PC-9 (cell line): Measurements from ENCODE around the gene ROBO2. TPM values are rescaled to one million over a fixed set of nuclear protein-coding genes. Genes with fewer than 3 reads are reported as not detected.
A peak's percentile ranks its signal among the peaks of the same experiment; 100 is the strongest.

Experiments used
- BruUV-seq: library from RNA; stranded (reverse); fragments of 400-500 nt; replicated peaks from 2 replicates; lab custom pipeline; 2021; lab: Mats Ljungman, UMichigan
- CTCF ChIA-PET: fragments of 300-600 bp; sonication (Branson Sonifier 250); formaldehyde crosslinking; loops from one replicate; lab custom pipeline; 2022; ENCODE audit warnings: antibody characterized with exemption; lab: Charles Lee
- POLR2A ChIA-PET: fragments of 300-600 bp; sonication (Branson Sonifier 250); formaldehyde crosslinking; loops from one replicate; lab custom pipeline; 2022; ENCODE audit warnings: antibody characterized with exemption; ENCODE audit not compliant: unreplicated experiment; lab: Charles Lee
- DNase-seq, 2 experiments: peaks; one replicate each; pipeline versions ENCODE4 v3.0.0 to v3.0.0-alpha.2; 2015 to 2022; ENCODE audit warnings: mixed read lengths in 1 of 2
- H2AFZ ChIP-seq: fragments of 200-600 bp; sonication (generic); 2 replicates; pipeline ENCODE4 v1.8.1; 2017; ENCODE audit warnings: antibody characterized with exemption
- H3F3A ChIP-seq: fragments of 200-600 bp; sonication (generic); 2 replicates; pipeline ENCODE4 v1.8.1; 2017; ENCODE audit warnings: antibody characterized with exemption, mild to moderate bottlenecking, low read depth; ENCODE audit not compliant: insufficient read depth
- H3K27ac ChIP-seq: fragments of 200-600 bp; sonication (generic); 2 replicates; pipeline ENCODE4 v1.6.1; 2016; ENCODE audit warnings: mixed run types
- H3K27me3 ChIP-seq: fragments of 200-600 bp; sonication (generic); 2 replicates; pipeline ENCODE4 v1.6.1; 2016; ENCODE audit warnings: low read depth, mixed run types; ENCODE audit not compliant: insufficient read depth
- H3K36me3 ChIP-seq: fragments of 200-600 bp; sonication (generic); 2 replicates; pipeline ENCODE4 v1.6.1; 2016; ENCODE audit warnings: low read depth, mixed run types
- H3K4me1 ChIP-seq: fragments of 200-600 bp; sonication (generic); replicated peaks from 2 replicates; pipeline ENCODE4 v1.6.1; 2016; ENCODE audit warnings: mixed run types; ENCODE audit not compliant: insufficient read depth
- H3K4me2 ChIP-seq: fragments of 200-600 bp; sonication (generic); 2 replicates; pipeline ENCODE4 v1.6.1; 2017; ENCODE audit warnings: mixed run types
- H3K4me3 ChIP-seq: fragments of 200-600 bp; sonication (generic); 2 replicates; pipeline ENCODE4 v1.6.1; 2016; ENCODE audit warnings: mixed run types
- H3K79me2 ChIP-seq: fragments of 200-600 bp; sonication (generic); 2 replicates; pipeline ENCODE4 v1.6.1; 2017; ENCODE audit warnings: low read depth, mixed run types
- H3K9me2 ChIP-seq: fragments of 200-600 bp; sonication (generic); 2 replicates; pipeline ENCODE4 v1.8.1; 2017; ENCODE audit warnings: mild to moderate bottlenecking; ENCODE audit not compliant: insufficient read depth
- H3K9me3 ChIP-seq: fragments of 200-600 bp; sonication (generic); 2 replicates; pipeline ENCODE4 v1.8.1; 2016; ENCODE audit warnings: low read depth; ENCODE audit not compliant: insufficient read depth
- H4K20me1 ChIP-seq: fragments of 200-600 bp; sonication (generic); 2 replicates; pipeline ENCODE4 v1.8.1; 2017; ENCODE audit not compliant: insufficient read depth
- EZH2 ChIP-seq: fragments of 200-600 bp; sonication (generic); IDR thresholded peaks from 2 replicates; pipeline ENCODE4 v1.8.0; 2017; ENCODE audit warnings: antibody characterized with exemption, low read depth
- intact Hi-C: fragments of 100-400 bp; cut with micrococcal nuclease; formaldehyde crosslinking; loops from one replicate; pipeline ENCODE4 v1.10.0; 2022; ENCODE audit not compliant: unreplicated experiment
- total RNA-seq: library from RNA; stranded (reverse); gene quantifications from 2 replicates; pipeline ENCODE4 v1.2.3, GENCODE V29; 2021
- TF ChIP-seq, protein P1 (sequence below): fragments of 200-600 bp; sonication (generic); conservative IDR thresholded peaks from 2 replicates; pipeline ENCODE4 v1.6.1; 2017; ENCODE audit warnings: mixed run types, antibody characterized with exemption, mild to moderate bottlenecking, moderate library complexity

ROBO2 gene
- total RNA-seq, 1 experiment from 2014 or later = 0.39 TPM

DNA sequence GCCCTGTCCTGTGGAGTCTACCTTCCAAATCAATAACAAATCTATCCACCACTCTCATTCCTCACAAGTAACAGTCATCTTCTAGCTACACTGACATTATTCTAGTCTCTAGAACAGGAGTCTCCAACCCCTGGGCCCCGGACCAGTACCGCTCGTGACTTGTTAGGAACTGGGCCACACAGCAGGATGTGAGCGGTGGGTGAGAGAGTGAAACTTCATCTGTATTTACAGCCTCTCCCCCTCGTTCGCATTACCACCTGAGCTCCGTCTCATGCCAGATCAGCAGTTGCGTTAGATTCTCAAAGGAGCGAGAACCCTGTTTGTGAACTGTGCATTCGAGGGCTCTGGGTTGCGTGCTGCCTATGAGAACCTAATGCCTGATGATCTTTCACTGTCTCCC is 31.9 kb downstream of the ROBO2 start:
- POLR2A ChIA-PET = no interaction called here
- no peaks in the 10 kb centered on the region for H3K4me1 ChIP-seq
- no peak overlapping the region for H3K4me2 ChIP-seq
- TF ChIP-seq, protein P1, sequence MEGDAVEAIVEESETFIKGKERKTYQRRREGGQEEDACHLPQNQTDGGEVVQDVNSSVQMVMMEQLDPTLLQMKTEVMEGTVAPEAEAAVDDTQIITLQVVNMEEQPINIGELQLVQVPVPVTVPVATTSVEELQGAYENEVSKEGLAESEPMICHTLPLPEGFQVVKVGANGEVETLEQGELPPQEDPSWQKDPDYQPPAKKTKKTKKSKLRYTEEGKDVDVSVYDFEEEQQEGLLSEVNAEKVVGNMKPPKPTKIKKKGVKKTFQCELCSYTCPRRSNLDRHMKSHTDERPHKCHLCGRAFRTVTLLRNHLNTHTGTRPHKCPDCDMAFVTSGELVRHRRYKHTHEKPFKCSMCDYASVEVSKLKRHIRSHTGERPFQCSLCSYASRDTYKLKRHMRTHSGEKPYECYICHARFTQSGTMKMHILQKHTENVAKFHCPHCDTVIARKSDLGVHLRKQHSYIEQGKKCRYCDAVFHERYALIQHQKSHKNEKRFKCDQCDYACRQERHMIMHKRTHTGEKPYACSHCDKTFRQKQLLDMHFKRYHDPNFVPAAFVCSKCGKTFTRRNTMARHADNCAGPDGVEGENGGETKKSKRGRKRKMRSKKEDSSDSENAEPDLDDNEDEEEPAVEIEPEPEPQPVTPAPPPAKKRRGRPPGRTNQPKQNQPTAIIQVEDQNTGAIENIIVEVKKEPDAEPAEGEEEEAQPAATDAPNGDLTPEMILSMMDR = no peak
- no peak for TF ChIP-seq EZH2
- no peaks in the 10 kb centered on the region for H3K27me3 ChIP-seq
- H3K79me2 ChIP-seq = no peaks in the 10 kb centered on the region
- no peaks in the 10 kb centered on the region for H3K36me3 ChIP-seq
- intact Hi-C loops = no loop called here
- no peak overlapping the region for H3K4me3 ChIP-seq
- CTCF ChIA-PET = no interaction called here
- DNase-seq = no peak
- H4K20me1 ChIP-seq = no peaks in the 10 kb centered on the region
- no peaks in the 10 kb centered on the region for H3F3A ChIP-seq
- BruUV-seq = no TSS peak
- no peaks in the 10 kb centered on the region for H3K9me2 ChIP-seq
- H2AFZ ChIP-seq = 0 out of 2 replicates have a peak overlapping the region, but pooled peaks have one; percentile 58
- H3K27ac ChIP-seq = no peak overlapping the region
- no peaks in the 10 kb centered on the region for H3K9me3 ChIP-seq

DNA sequence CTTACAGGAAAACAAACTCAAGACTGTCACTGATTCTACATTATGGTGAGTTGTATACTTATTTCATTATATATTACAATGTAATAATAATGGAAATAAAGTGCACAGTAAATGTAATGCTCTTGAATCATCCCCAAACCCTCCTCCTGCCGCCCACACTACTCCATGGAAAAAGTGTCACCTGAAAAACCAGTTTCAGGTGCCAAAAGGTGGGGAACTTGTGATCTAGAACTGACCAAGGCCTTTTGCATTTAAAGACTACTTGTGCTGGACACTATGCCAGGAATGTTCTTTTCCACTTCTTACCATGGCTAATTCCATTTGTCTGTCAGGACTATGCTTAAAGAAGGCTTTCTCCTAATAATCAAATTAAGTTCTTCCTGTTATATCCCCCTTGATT is 32.3 kb downstream of the ROBO2 start:
- no TSS peak for BruUV-seq
- intact Hi-C loops = no loop called here

DNA sequence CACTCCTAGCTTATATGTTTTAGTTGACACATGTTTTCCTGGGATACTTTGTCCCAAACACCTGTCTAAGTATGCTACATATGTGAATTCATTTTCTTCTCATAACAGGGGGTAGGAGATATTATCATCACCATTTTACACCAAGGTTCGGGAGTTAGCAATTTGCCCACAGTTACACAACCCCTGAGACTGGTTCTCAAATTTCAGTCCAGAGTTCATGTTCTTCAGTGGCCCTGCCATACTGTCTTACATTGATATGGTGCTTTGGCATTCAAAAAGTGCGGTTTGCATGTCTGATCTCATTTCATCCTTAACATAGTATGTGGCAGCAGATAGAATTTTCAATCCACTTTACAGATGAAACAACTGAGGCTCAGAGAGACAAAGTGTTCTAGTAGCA is 38.4 kb downstream of the ROBO2 start:
- no peaks in the 10 kb centered on the region for H3K36me3 ChIP-seq
- ChIA-PET CTCF (no interaction called here), POLR2A (no interaction called here)
- no peaks in the 10 kb centered on the region for H3K27me3 ChIP-seq
- H3F3A ChIP-seq = no peaks in the 10 kb centered on the region
- H3K9me3 ChIP-seq = no peaks in the 10 kb centered on the region
- H3K9me2 ChIP-seq = no peaks in the 10 kb centered on the region
- no peaks in the 10 kb centered on the region for H3K4me1 ChIP-seq
- no peak for TF ChIP-seq EZH2
- TF ChIP-seq, protein P1 = no peak
- intact Hi-C loops = no loop called here
- no peak overlapping the region for H2AFZ ChIP-seq
- H3K27ac ChIP-seq = no peak overlapping the region
- no peak overlapping the region for H3K4me3 ChIP-seq
- no peak overlapping the region for H3K4me2 ChIP-seq
- no TSS peak for BruUV-seq
- no peaks in the 10 kb centered on the region for H4K20me1 ChIP-seq
- H3K79me2 ChIP-seq = no peaks in the 10 kb centered on the region
- DNase-seq = no peak

More for the DNA sequence above, 32.3 kb downstream of the ROBO2 start:
- H4K20me1 ChIP-seq = no peaks in the 10 kb centered on the region
- H2AFZ ChIP-seq = no peak overlapping the region
- no peak overlapping the region for H3K27ac ChIP-seq
- no peaks in the 10 kb centered on the region for H3F3A ChIP-seq
- ChIA-PET POLR2A (no interaction called here), CTCF (no interaction called here)
- no peaks in the 10 kb centered on the region for H3K36me3 ChIP-seq
- H3K4me2 ChIP-seq = no peak overlapping the region
- no peak overlapping the region for H3K4me3 ChIP-seq
- no peaks in the 10 kb centered on the region for H3K79me2 ChIP-seq
- H3K27me3 ChIP-seq = no peaks in the 10 kb centered on the region
- no peak for TF ChIP-seq EZH2
- TF ChIP-seq, protein P1 = no peak
- no peaks in the 10 kb centered on the region for H3K9me3 ChIP-seq
- no peak for DNase-seq
- H3K4me1 ChIP-seq = no peaks in the 10 kb centered on the region
- H3K9me2 ChIP-seq = no peaks in the 10 kb centered on the region
